WTC11 (cell line): Measurements from ENCODE around the gene PTPRH.

Source experiments
- CTCF ChIP-seq: fragments of 200-600 bp; IDR thresholded peaks from 2 replicates; pipeline ENCODE4 v1.8.0; 2022; ENCODE audit warnings: antibody characterized with exemption
- E2F1 ChIP-seq: sonication (generic); formaldehyde crosslinking; IDR thresholded peaks from 2 replicates; pipeline ENCODE4 v1.8.0; 2022; ENCODE audit warnings: mild to moderate bottlenecking, missing genetic modification reagents
- FOXJ3 ChIP-seq: sonication (generic); formaldehyde crosslinking; IDR thresholded peaks from 2 replicates; pipeline ENCODE4 v1.9.0; 2021; ENCODE audit warnings: missing genetic modification reagents, mild to moderate bottlenecking, borderline replicate concordance
- JUN ChIP-seq: sonication (generic); formaldehyde crosslinking; IDR thresholded peaks from 2 replicates; pipeline ENCODE4 v1.8.0; 2023; ENCODE audit warnings: mild to moderate bottlenecking, missing genetic modification reagents
- MAX ChIP-seq: sonication (generic); formaldehyde crosslinking; IDR thresholded peaks from 2 replicates; pipeline ENCODE4 v1.8.0; 2022; ENCODE audit warnings: mild to moderate bottlenecking, missing genetic modification reagents
- NFYB ChIP-seq: sonication (generic); formaldehyde crosslinking; conservative IDR thresholded peaks from 2 replicates; pipeline ENCODE4 v1.8.0; 2022; ENCODE audit warnings: low read depth, missing genetic modification reagents
- USF2 ChIP-seq: sonication (generic); formaldehyde crosslinking; IDR thresholded peaks from 2 replicates; pipeline ENCODE4 v1.8.1; 2023; ENCODE audit warnings: mild to moderate bottlenecking, missing genetic modification reagents, moderate library complexity

GRCh38 chr19:55137915-55138314 is 71.4 kb downstream of the PTPRH start:
- no peak for TF ChIP-seq USF2
- TF ChIP-seq JUN (CRISPR knock-in tag), result no peak
- TF ChIP-seq MAX (CRISPR knock-in tag), result no peak
- no peak for TF ChIP-seq CTCF
- TF ChIP-seq FOXJ3, result no peak
- no peak for TF ChIP-seq E2F1 (CRISPR knock-in tag)
- TF ChIP-seq NFYB, result no peak
